ENCODE data around the gene RALGPS1.

DNA sequence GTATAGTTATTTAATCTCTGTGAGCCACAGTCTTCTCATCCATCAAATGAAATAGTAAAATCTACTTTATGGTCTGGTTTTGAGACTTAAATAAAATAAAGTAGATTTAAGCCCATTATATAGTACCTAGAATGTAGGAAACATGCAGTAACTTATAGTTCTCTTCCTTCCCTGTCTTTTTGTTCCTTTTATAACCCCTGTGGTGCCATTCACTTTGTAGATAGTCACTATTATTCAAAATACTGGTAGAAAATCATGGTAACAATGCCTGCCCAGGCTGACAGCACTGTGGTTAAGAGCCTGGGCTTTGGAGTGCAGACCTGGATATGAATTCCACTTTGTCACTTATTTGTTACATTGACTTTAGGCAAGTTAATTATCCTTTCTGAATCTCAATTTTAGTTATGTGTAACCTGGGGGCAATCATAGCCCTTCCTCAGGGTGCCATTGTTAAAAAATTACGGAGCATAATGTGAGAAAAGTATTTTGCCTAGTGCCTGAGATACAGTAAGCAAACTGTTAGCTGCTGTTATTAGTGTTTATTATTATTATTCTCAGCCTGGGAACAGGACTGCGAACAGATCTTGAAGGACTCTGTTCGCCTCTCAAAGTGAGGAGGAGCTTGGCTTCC is 100.4 kb downstream of the RALGPS1 start:
- TF ChIP-seq, protein P1, sequence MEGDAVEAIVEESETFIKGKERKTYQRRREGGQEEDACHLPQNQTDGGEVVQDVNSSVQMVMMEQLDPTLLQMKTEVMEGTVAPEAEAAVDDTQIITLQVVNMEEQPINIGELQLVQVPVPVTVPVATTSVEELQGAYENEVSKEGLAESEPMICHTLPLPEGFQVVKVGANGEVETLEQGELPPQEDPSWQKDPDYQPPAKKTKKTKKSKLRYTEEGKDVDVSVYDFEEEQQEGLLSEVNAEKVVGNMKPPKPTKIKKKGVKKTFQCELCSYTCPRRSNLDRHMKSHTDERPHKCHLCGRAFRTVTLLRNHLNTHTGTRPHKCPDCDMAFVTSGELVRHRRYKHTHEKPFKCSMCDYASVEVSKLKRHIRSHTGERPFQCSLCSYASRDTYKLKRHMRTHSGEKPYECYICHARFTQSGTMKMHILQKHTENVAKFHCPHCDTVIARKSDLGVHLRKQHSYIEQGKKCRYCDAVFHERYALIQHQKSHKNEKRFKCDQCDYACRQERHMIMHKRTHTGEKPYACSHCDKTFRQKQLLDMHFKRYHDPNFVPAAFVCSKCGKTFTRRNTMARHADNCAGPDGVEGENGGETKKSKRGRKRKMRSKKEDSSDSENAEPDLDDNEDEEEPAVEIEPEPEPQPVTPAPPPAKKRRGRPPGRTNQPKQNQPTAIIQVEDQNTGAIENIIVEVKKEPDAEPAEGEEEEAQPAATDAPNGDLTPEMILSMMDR (IDR thresholded peaks at IDR 0.05), result no peak
- no peak for TF ChIP-seq POLR2A (IDR thresholded peaks at IDR 0.05; ENCODE audit: low read depth)
- no peak for TF ChIP-seq POLR2AphosphoS5 (IDR thresholded peaks at IDR 0.05)
